Epithelial cell of prostate (primary cell): ENCODE measurements around the gene MED13.
A peak's percentile ranks its signal among the peaks of the same experiment; 100 is the strongest.

Experiments
- DNase-seq: peaks from one replicate; pipeline ENCODE4 v3.0.0-alpha.2; 2011; ENCODE audit warnings: low read depth, low spot score
- H3K27ac ChIP-seq: fragments of 450-650 bp; 2 replicates; pipeline ENCODE4 v1.5.1; 2017; ENCODE audit warnings: mild to moderate bottlenecking

The MED13 gene

GRCh38 chr17:62064791-62065563 lies at the start of gene MED13:
MED13 (minus strand) TSS chr17:62065278; CDS start chr17:62065205, 73 bp downstream.
- no peak for DNase-seq
- peak within 1 kb of the TSS; percentile 94 for H3K27ac ChIP-seq

DNA sequence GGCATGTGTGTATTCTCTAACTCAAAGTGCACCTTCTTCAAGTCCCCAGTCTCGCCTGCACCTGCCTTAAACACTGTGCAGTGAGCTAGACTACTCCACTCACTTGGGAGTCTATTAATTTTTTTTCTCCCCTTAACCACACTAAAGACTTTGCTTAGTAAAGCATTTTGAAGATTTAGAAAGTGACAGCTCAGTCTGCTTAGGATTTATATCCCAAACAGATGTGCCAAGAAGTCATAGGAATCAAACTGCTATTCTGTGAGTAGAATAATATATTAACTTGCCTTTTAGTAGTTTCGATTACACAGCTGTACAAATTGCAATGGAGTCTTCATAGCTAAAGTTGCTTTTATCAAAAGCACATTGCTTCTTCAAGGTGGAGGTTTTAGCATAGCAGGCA lies 47.2 kb upstream of the MED13 start:
- H3K27ac ChIP-seq: no peak overlapping the region
- no peak for DNase-seq

DNA sequence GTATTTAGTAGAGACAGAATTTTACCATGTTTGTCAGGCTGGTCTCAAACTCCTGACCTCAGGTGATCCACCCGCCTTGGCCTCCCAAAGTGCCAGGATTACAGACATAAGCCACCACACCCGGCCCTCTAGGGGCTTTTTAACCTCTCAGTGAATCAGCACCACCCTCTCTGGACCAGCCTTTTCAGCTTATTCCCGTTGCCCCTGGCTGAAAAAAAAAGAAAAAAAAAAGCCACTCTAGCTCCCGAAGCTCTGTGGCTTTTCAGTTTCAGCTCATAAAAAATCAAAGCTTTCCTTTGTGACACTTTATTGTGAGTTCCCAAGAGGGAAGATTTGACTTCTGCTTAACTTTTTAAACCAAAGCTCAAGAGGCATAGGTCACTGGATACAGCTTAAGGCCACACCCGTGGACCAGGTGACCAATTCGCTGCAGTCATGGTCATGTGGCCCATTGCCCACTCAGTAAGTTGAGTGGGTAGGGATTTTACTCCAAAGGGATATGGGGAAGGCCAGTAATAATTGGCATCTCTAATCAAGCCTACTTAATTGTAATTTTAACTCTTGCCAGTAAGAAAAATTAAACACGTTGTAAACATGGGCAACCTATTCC lies 46.6 kb upstream of the MED13 start:
- no peak for DNase-seq
- H3K27ac ChIP-seq: no peak overlapping the region

DNA sequence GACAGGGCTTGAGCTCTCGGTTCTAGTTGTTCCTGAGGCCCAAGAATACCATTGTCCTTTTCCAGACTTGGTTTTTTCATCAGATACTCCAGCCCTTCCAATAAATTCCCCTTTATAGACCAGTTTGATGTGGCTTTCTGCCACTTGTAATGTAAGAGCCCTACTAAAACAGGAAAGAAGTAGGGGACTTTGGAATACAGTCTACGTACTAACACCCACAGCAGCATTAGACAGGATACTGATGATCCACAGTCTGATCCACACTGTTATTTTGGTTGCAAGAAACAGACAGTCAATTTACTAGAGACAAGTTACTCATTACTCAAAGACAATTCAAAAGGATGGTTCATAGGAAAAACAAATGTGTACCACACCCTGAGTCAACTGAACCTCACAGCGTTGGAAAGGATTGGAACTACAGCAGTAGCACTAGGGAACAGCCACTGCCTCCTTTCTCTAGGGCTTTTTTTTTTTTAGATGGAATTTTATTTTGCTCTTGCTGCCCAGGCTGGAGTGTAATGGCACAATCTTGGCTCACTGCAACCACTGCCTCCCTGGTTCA lies 45.9 kb upstream of the MED13 start:
- H3K27ac ChIP-seq: no peak overlapping the region
- DNase-seq: no peak

DNA sequence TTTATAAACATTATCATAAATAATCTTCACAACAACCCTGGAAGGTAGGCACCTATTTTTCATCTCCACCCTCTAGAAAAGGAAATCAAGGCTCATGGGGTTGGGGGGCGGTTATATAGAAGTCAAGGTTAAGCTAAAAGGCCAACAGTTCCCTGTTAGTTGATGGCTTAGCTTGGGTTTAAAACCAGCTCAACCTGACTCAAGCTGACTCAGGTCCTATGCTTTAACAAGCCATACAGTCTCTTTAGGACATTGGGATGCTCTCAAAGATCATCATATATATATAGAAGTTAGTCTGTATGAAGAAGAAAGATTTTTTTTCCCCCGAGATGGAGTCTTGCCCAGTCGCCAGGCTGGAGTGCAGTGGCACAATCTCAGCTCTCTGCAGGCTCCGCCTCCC lies 44.8 kb upstream of the MED13 start:
- DNase-seq: no peak

DNA sequence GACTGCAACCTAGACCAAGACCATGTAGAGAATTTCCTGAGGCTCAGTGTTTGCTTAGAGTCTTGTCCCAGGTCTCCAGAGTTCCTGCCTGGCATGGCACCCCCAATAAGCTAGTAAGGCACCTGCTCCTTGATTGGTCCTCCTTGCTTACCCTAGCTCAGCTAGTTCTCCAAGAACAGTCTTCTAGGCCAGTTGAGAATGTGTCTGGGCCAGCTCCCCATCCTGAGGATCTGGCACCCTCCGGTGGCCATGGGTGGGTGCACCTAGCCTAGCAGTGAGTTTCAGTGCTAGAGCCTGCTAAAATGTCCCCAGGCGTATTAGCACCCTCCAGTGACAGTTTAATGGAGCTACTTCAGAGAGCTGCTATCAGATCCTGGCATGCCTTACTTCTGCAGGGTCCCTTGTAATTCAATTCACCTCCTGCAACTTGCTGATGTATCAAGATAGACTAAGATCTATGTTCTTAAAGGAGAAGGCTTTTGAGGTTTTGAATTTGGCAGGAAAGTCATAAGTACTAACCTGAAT lies 44.4 kb upstream of the MED13 start:
- H3K27ac ChIP-seq: no peak overlapping the region
- DNase-seq: peak; percentile 45

More for the DNA sequence above, 44.8 kb upstream of the MED13 start:
- H3K27ac ChIP-seq: no peak overlapping the region

- DNase-seq: no peak
- no peak overlapping the region for H3K27ac ChIP-seq
These were observed 40.8 kb upstream of the MED13 start for GRCh38 chr17:62105861-62106260.

- no peak overlapping the region for H3K27ac ChIP-seq
- no peak for DNase-seq
These were observed 40.3 kb upstream of the MED13 start for GRCh38 chr17:62105357-62105756.

- no peak overlapping the region for H3K27ac ChIP-seq
- DNase-seq: no peak
These were observed 36.4 kb upstream of the MED13 start for GRCh38 chr17:62101515-62101914.

GRCh38 chr17:62101090-62101489 lies 36.0 kb upstream of the MED13 start:
- H3K27ac ChIP-seq: no peak overlapping the region
- DNase-seq: no peak

GRCh38 chr17:62100055-62100454 lies 35.0 kb upstream of the MED13 start:
- no peak for DNase-seq
- no peak overlapping the region for H3K27ac ChIP-seq

DNA sequence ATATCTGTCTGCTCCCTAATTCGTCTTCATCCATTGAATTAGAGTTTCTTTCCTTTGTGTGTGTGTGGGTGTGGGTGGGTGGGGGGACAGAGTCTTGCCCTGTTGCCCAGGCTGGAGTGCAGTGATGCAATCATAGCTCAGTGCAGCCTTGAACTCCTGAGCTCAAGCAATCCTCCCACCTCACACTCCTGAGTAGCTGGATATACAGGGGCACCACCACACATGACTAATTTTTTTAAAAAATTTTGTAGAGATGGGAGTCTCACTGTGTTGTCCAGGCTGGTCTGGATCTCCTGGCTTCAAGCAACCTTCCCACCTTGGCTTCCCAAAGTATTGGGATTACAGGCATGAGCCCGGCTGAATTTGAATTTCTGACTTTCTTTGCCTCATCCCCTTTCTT lies 34.5 kb upstream of the MED13 start:
- H3K27ac ChIP-seq: no peak overlapping the region
- no peak for DNase-seq

DNA sequence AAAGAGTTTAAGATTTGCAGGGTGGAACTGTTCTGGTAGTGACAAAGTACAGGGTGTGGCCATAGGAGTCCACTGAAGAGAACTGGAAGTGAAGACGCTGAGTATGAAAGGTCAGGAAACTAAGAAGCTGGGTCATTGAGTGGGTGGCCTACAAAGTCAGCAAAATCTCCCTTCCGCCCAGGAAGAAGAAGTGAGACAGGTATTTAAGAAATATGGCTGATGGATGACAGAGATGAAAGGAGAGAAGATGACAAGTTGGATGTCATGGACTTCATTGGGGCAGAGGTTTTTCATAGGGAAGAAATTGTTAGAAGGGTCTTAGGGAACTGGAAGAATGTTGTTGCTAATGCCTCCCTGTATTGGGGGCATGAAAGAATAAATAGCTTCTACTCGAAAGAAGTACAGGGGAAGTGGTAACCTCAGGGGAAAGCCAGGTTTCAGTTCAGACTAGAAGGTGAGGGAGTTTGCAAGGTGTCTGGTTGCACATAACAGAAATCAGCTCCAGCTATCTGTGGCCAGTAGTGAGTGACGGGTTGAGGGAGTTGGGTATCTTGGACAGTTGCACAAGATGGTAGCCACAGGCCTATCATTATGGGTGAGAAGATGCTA lies 33.6 kb upstream of the MED13 start:
- DNase-seq: no peak

DNA sequence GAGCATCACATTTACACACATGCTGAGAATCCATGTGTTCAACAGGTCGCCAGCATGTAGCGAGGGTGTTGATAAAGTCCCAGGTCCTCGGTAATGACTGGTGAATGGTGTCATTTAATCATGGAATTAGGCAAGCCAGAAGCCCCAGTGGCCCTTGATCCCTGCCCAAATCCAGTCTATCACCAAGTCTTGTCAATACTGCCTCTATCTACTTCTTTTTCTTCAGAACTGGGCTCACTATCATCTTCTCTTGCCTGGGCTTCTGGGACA lies 31.3 kb upstream of the MED13 start:
- H3K27ac ChIP-seq: no peak overlapping the region
- no peak for DNase-seq

More for the DNA sequence above, 33.6 kb upstream of the MED13 start:
- no peak overlapping the region for H3K27ac ChIP-seq

DNA sequence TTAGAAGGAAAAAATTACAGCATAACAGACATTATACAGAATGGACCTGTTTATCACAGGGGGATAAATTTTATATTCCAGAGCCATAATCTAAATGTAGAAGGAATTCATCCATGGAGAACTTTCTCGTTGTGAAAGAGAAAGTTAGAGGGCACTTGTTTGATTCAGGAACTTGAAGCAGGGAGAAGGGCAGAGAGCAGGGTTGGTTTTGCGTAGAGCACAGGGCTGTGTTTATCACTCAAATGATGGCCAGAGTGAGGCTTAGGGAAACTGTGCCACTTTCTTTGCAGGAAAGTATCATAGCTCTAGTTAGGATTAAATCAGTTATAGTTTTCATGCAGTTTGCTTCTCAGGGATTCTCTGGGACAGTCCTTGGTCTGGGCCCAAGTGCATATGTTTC lies 29.1 kb upstream of the MED13 start:
- peak overlapping the region; percentile 58 for H3K27ac ChIP-seq
- no peak for DNase-seq

DNA sequence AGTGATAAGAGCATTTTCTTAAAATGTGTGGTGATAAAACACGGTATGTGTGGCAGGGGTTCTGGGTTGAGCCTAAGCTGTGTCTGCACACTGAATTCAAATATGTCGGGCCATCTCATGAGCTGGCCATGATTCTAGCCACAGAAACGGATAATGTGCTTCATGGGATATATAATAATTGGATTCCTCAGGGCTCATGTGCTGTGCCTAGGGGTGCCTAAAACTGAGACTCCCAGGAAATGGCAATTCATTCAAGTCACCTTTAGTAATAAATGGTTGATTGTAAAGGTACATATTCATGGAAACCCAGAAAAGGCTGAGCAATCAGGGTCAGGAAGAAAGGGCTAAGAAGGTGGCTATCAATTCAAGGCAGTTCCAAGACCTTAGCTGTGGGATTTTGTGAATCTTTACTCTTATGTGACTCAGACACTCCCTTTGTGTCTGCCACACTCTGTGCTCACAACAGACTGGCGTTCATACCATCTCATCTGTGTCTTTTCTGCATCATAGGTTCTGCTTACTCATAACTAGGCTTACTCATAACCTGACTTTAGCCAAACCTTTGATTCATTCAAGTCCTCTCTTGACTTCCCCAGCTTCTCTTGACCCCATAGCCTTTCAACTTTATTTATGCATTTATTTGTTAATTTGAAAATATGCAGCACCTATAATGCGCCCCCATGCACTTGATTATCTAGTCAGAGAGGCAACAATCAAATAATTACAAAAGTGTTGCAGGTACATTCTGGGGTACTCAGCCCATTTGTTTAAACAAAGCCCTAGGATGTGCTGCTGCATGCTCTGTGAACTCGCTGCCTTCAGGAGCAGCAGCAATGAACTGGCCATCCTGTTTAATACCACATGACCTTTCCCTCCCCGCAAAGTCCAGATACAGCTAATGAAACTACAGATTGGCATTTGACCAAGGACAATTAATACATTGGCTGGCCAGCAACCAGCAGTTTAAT lies 28.4 kb upstream of the MED13 start:
- DNase-seq: peak; percentile 88

DNA sequence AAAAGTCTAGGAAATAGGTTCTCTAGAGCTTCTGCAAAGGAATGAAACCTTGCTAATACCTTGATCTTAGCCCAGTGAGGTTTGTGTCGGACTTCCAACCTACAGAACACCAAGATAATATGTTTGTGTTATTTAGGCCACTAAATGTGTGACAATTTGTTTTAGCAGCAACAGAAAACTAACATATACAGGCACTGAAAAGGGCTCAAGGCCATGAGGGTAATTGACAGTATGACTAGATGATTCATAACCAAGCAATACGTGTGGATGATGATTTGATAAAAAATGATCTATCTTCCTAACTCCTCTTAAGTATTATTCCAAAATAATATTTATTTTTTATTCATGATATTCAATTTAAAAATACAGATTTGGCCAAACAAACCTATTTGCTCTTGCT lies 27.7 kb upstream of the MED13 start:
- peak overlapping the region; percentile 58 for H3K27ac ChIP-seq
- DNase-seq: no peak

More for the DNA sequence above, 28.4 kb upstream of the MED13 start:
- H3K27ac ChIP-seq: peak overlapping the region; percentile 58

DNA sequence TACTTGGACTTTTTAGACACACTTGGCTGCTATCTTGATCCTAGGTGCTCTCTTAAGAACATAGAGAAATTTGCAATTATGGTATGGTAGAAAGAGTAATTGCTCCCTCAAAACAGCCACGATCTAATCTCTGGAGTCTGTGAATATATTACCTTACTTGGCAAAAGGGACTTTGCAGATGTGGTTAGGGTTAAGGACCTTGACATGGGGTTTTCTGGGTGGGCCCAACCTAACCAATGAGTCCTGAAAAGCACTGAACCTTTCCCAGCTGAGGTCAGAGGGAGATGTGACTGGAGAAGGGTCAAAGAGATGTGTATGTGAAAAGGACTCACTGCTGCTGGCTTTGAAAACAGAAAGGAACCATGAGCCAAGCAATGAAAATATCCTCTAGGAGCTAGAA lies 26.7 kb upstream of the MED13 start:
- H3K27ac ChIP-seq: no peak overlapping the region
- DNase-seq: no peak

DNA sequence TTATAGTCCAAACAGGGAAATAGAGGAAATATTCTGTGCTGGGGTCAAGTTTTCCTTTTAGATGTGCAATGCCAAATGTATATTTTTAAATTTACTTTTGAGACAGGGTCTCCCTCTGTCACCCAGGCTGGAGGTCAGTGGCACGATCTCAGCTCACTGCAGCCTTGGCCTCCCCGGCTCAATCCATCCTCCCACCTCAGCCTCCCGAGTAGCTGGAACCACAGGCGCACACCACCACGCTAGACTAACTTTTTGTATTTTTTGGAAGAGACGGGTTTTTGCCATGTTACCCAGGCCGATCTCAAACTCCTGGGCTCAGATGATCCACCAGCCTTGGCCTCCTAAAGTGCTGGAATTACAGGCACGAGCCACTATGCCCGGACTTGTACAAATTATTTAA lies 25.8 kb upstream of the MED13 start:
- no peak for DNase-seq
- H3K27ac ChIP-seq: no peak overlapping the region
